ENCODE measurements around the gene CYP3A7.
"Not testable (repeated sequence)": the region's sequence is repeated elsewhere in the genome, so short reads cannot be mapped to it uniquely, and the experiment has no call there.

CYP3A7 gene

GRCh38 chr7:99745395-99745794, 10.4 kb upstream of the CYP3A7 start:
- not testable (repeated sequence) for H3K4me3 ChIP-seq, H3K27ac ChIP-seq

- Histone ChIP-seq H3K27ac (no peak overlapping the region), H3K4me3 (no peak overlapping the region)
Measured at GRCh38 chr7:99742737-99743394, 7.9 kb upstream of the CYP3A7 start.

GRCh38 chr7:99741441-99741795, 6.4 kb upstream of the CYP3A7 start:
- Histone ChIP-seq H3K27ac (no peak overlapping the region), H3K4me3 (no peak overlapping the region)

GRCh38 chr7:99740573-99741440, 5.8 kb upstream of the CYP3A7 start:
- no peak overlapping the region for H3K4me3 ChIP-seq
- no peak overlapping the region for H3K27ac ChIP-seq

- no peak overlapping the region for H3K4me3 ChIP-seq
- no peak overlapping the region for H3K27ac ChIP-seq
Measured at GRCh38 chr7:99739699-99740572, 4.9 kb upstream of the CYP3A7 start.

- H3K4me3 ChIP-seq: no peak overlapping the region
- H3K27ac ChIP-seq: no peak overlapping the region
Measured at GRCh38 chr7:99737726-99738125, 2.7 kb upstream of the CYP3A7 start.

- not testable (repeated sequence) for H3K4me3 ChIP-seq, H3K27ac ChIP-seq
Measured at GRCh38 chr7:99736667-99737066, 1.7 kb upstream of the CYP3A7 start.

- Histone ChIP-seq H3K27ac (no peak overlapping the region), H3K4me3 (no peak overlapping the region)
Measured at GRCh38 chr7:99733448-99733847, 1.5 kb downstream of the CYP3A7 start.

- no peak overlapping the region for H3K27ac ChIP-seq
- H3K4me3 ChIP-seq: no peak overlapping the region
Measured at GRCh38 chr7:99733003-99733402, 2.0 kb downstream of the CYP3A7 start.

GRCh38 chr7:99731638-99732374, 3.2 kb downstream of the CYP3A7 start:
- Histone ChIP-seq H3K4me3 (no peak overlapping the region), H3K27ac (no peak overlapping the region)

- Histone ChIP-seq H3K27ac (no peak overlapping the region), H3K4me3 (no peak overlapping the region)
Measured at GRCh38 chr7:99730992-99731391, 4.0 kb downstream of the CYP3A7 start.

- no peak overlapping the region for H3K4me3 ChIP-seq
- H3K27ac ChIP-seq: no peak overlapping the region
Measured at GRCh38 chr7:99730238-99730810, 4.7 kb downstream of the CYP3A7 start.

- H3K4me3 ChIP-seq: no peak overlapping the region
- peak overlapping the region in 1 of 21 experiments; percentile 50 for H3K27ac ChIP-seq
Measured at GRCh38 chr7:99729486-99730237, 5.3 kb downstream of the CYP3A7 start.

GRCh38 chr7:99728615-99729014, 6.4 kb downstream of the CYP3A7 start:
- H3K27ac ChIP-seq: peak overlapping the region in 1 of 21 experiments; percentile 9
- no peak overlapping the region for H3K4me3 ChIP-seq

- H3K27ac ChIP-seq, H3K4me3 ChIP-seq: not testable (repeated sequence)
Measured at GRCh38 chr7:99723201-99723600, 11.8 kb downstream of the CYP3A7 start.

- Histone ChIP-seq H3K4me3 (no peak overlapping the region), H3K27ac (no peak overlapping the region)
Measured at GRCh38 chr7:99720800-99721595, 14.0 kb downstream of the CYP3A7 start.

- H3K27ac ChIP-seq: no peak overlapping the region
Measured at GRCh38 chr7:99719996-99720769, 14.8 kb downstream of the CYP3A7 start.

More at GRCh38 chr7:99719996-99720769, 14.8 kb downstream of the CYP3A7 start:
- no peak overlapping the region for H3K4me3 ChIP-seq
